Immature natural killer cell (primary cell): Measurements from ENCODE around the gene BOLA3. TPM values are rescaled to one million over a fixed set of nuclear protein-coding genes. Genes with fewer than 3 reads are reported as not detected.
"Not testable (repeated sequence)": the region's sequence is repeated elsewhere in the genome, so short reads cannot be mapped to it uniquely, and the experiment has no call there.

Experiments used
- DNase-seq, 3 donors: peaks; one replicate each; pipeline ENCODE4 v3.0.0; 2022; ENCODE audit warnings: mixed read lengths in 1 of 3
- H3K27ac Mint-ChIP-seq, 6 donors: one replicate each; pipeline ENCODE4 v1.8.0; 2020; ENCODE audit warnings: mixed read lengths in 6 of 6, mild to moderate bottlenecking in 5 of 6, inconsistent platforms in 4 of 6, moderate library complexity in 3 of 6
- H3K27me3 Mint-ChIP-seq, 3 donors: one replicate each; pipeline ENCODE4 v1.8.0; 2020 to 2021; ENCODE audit warnings: low read depth in 3 of 3, mild to moderate bottlenecking in 3 of 3, mixed read lengths in 3 of 3, moderate library complexity in 3 of 3, inconsistent platforms in 1 of 3
- H3K36me3 Mint-ChIP-seq, 3 donors: one replicate each; pipeline ENCODE4 v1.8.0; 2020; ENCODE audit warnings: mixed read lengths in 3 of 3, inconsistent platforms in 2 of 3, mild to moderate bottlenecking in 2 of 3
- H3K4me1 Mint-ChIP-seq, 2 donors: one replicate each; pipeline ENCODE4 v1.8.0; 2020; ENCODE audit warnings: inconsistent platforms in 2 of 2, mild to moderate bottlenecking in 2 of 2, mixed read lengths in 2 of 2, moderate library complexity in 1 of 2
- H3K4me3 Mint-ChIP-seq, 5 donors: one replicate each; pipeline ENCODE4 v1.8.0; 2020; ENCODE audit warnings: mild to moderate bottlenecking in 5 of 5, mixed read lengths in 5 of 5, inconsistent platforms in 3 of 5, moderate library complexity in 3 of 5
- H3K9me3 Mint-ChIP-seq, 6 donors: one replicate each; pipeline ENCODE4 v1.8.0; 2020; ENCODE audit warnings: mild to moderate bottlenecking in 6 of 6, mixed read lengths in 6 of 6, inconsistent platforms in 4 of 6, moderate library complexity in 3 of 6
- polyA plus RNA-seq, 3 donors: library from polyadenylated mRNA; unstranded; fragments of 300-500 nt; fragmentation: Illumina TruSeq; gene quantifications; one replicate each; pipeline ENCODE4 v1.2.3, GENCODE V29; 2021

BOLA3 gene
- 10 to 100 TPM; 36.7 to 64.7 (median 57.8) TPM for polyA plus RNA-seq

- no peak within 1 kb of the TSS for H3K27ac Mint-ChIP-seq
- no peak within 1 kb of the TSS for H3K4me3 Mint-ChIP-seq
- H3K36me3 Mint-ChIP-seq = peaks cover 0 to 3% (median under 1%) of the 10 kb centered on the region in 3 donors
- peak; percentile 81 to 85 (median 85) for DNase-seq
- H3K9me3 Mint-ChIP-seq = no peaks in the 10 kb centered on the region
- no peaks in the 10 kb centered on the region for H3K27me3 Mint-ChIP-seq
- peaks cover 0 to 2% of the 10 kb centered on the region in 2 donors for H3K4me1 Mint-ChIP-seq
These were observed at the start of gene BOLA3 for GRCh38 chr2:74147727-74148456. BOLA3 (minus strand) TSS chr2:74147912; CDS start chr2:74147874, 38 bp downstream.

GRCh38 chr2:74197049-74197448, 49.3 kb upstream of the BOLA3 start:
- no peaks in the 10 kb centered on the region for H3K36me3 Mint-ChIP-seq

DNA sequence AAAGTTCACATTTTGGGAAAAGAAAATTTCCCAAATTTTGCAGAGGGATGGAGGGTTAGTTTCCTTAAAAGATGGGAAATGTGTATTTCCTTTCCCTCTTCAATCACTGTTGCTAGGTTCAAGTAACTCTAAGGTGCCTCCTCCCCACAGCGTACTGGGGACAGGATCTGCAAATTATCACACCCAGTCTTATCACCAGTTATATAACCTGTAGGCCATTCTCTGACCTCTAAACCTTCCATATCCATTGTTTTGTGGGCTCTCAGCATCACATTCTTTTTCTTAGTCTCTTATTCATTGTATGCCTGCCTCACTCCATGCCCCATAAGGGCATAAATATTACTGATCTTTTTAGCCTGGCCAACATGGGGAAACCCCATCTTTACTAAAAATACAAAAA, 47.1 kb upstream of the BOLA3 start:
- Mint-ChIP-seq H3K4me1 (peaks cover 17 to 20% of the 10 kb centered on the region in 2 donors), H3K27ac (no peak overlapping the region), H3K4me3 (no peak overlapping the region), H3K36me3 (no peaks in the 10 kb centered on the region), H3K27me3 (peaks cover 3 to 11% (median 3%) of the 10 kb centered on the region in 3 donors), H3K9me3 (peaks cover 0 to 3% (median 0%) of the 10 kb centered on the region in 6 donors)
- DNase-seq = no peak

More at GRCh38 chr2:74197049-74197448, 49.3 kb upstream of the BOLA3 start:
- Mint-ChIP-seq H3K9me3 (peaks cover 0 to 3% (median 0%) of the 10 kb centered on the region in 6 donors), H3K4me1 (peaks cover 22 to 29% of the 10 kb centered on the region in 2 donors), H3K27me3 (peaks cover 3 to 11% (median 3%) of the 10 kb centered on the region in 3 donors), H3K27ac (peak overlapping the region in 1 of 6 donors; percentile 34), H3K4me3 (peak overlapping the region in 3 of 5 donors; percentile 20 to 59 (median 33))
- no peak for DNase-seq

DNA sequence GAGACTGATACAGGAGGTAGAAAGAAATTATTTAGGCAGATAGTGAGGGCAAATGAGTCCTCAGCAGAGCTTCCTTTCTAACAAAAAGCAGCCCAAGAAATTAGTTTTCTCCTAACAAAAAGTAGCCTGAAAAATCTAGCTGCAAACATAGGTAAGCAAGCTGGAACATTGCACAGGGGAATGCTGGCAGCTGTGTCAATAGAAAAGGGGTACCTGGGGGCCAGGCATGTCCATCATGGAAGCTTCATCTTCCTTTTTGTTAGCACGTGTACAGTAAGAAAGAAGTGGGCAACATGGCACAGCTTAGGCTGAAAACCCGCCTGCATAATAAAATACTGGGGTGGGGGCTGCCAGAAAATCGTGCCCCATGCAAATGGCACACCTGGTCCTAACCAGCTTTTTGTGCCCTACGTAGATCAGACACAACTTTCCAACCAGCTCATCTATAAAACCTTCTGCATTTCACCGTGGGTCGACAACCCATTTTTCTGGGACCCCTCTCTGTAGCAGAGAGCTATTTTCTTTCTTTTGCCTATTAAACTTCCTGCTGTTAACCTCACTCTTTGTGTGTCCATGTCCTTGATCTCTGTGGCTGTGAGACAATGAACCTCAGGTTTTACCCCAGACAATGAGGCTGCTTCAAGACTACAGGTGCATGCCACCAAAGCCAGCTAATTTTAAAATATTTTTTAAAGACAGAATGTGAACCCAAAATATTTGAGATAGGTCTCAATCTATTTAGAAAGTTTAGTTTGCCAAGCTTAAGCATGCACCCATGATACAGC, 44.1 kb upstream of the BOLA3 start:
- H3K4me1 Mint-ChIP-seq = no peaks in the 10 kb centered on the region
- H3K36me3 Mint-ChIP-seq = no peaks in the 10 kb centered on the region
- peaks cover 0 to 3% (median 0%) of the 10 kb centered on the region in 3 donors for H3K27me3 Mint-ChIP-seq
- peaks cover 0 to 1% (median 0%) of the 10 kb centered on the region in 6 donors for H3K9me3 Mint-ChIP-seq
- DNase-seq = no peak
- no peak overlapping the region for H3K4me3 Mint-ChIP-seq
- no peak overlapping the region for H3K27ac Mint-ChIP-seq

DNA sequence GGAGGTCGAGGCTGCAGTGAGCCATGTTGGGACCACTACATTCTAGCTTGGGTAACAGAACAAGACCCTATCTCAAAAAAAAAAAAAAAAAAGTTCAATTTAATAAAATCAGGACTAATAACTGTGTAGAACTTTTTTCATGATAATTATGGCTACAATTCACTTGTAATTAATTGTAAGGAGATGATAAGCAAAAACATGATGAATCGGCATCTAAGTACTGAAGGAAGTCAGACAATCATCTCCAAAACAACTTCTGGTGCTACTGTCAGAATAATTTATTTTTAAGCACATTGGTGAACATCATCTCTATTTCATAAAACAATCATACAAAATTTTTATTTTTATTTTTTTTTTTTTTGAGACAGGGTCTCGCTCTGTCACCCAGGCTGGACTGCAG, 41.0 kb upstream of the BOLA3 start:
- no peaks in the 10 kb centered on the region for H3K9me3 Mint-ChIP-seq
- H3K36me3 Mint-ChIP-seq = no peaks in the 10 kb centered on the region
- H3K4me3 Mint-ChIP-seq = no peak overlapping the region
- DNase-seq = no peak
- no peak overlapping the region for H3K27ac Mint-ChIP-seq
- H3K4me1 Mint-ChIP-seq = peaks cover 3 to 6% of the 10 kb centered on the region in 2 donors
- peaks cover 0 to 4% (median 3%) of the 10 kb centered on the region in 3 donors for H3K27me3 Mint-ChIP-seq

- no peaks in the 10 kb centered on the region for H3K36me3 Mint-ChIP-seq
- H3K27me3 Mint-ChIP-seq = peaks cover 0 to 4% (median 3%) of the 10 kb centered on the region in 3 donors
- H3K27ac Mint-ChIP-seq = no peak overlapping the region
- H3K4me3 Mint-ChIP-seq = no peak overlapping the region
- peaks cover 3 to 6% of the 10 kb centered on the region in 2 donors for H3K4me1 Mint-ChIP-seq
- no peak for DNase-seq
- no peaks in the 10 kb centered on the region for H3K9me3 Mint-ChIP-seq
These were observed 40.4 kb upstream of the BOLA3 start for GRCh38 chr2:74188018-74188601.

GRCh38 chr2:74186706-74187105, 39.0 kb upstream of the BOLA3 start:
- H3K9me3 Mint-ChIP-seq, H3K27me3 Mint-ChIP-seq, H3K36me3 Mint-ChIP-seq, H3K27ac Mint-ChIP-seq, DNase-seq, H3K4me1 Mint-ChIP-seq, H3K4me3 Mint-ChIP-seq: not testable (repeated sequence)

- Mint-ChIP-seq H3K9me3 (no peaks in the 10 kb centered on the region), H3K36me3 (no peaks in the 10 kb centered on the region), H3K4me3 (peak overlapping the region in 2 of 5 donors; percentile 21 to 56), H3K4me1 (peaks cover 3 to 6% of the 10 kb centered on the region in 2 donors), H3K27me3 (peaks cover 0 to 6% (median 4%) of the 10 kb centered on the region in 3 donors), H3K27ac (peak overlapping the region in 2 of 6 donors; percentile 17 to 58)
- DNase-seq = peak; percentile 16 to 43 (median 43)
These were observed 38.3 kb upstream of the BOLA3 start for GRCh38 chr2:74186038-74186437.

DNA sequence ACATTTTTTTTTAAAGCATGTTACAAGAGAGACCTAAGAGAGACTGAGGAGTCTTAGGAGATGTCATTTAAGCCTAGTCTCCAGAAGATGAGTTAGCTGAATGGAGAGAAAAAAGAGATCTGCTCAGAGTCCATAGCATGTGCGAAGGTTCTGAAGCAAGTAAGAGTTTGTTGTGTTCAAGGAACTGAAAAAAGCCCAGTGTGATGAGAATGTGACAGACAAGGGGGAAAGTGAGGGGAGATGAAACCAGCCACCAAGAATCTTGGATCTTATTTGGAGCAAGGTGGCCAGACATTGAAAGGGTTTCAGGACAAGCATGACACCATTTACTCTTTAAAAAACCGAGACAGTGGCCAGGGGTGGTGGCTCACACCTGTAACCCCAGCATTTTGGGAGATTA, 36.2 kb upstream of the BOLA3 start:
- Mint-ChIP-seq H3K4me1 (peaks cover 8 to 11% of the 10 kb centered on the region in 2 donors), H3K9me3 (no peaks in the 10 kb centered on the region), H3K27me3 (peaks cover 2 to 10% (median 6%) of the 10 kb centered on the region in 3 donors), H3K4me3 (no peak overlapping the region), H3K36me3 (no peaks in the 10 kb centered on the region), H3K27ac (no peak overlapping the region)
- no peak for DNase-seq

GRCh38 chr2:74181739-74182138, 34.0 kb upstream of the BOLA3 start:
- peaks cover 18 to 26% of the 10 kb centered on the region in 2 donors for H3K4me1 Mint-ChIP-seq
- H3K27ac Mint-ChIP-seq = no peak overlapping the region
- peaks cover 6 to 8% (median 6%) of the 10 kb centered on the region in 3 donors for H3K27me3 Mint-ChIP-seq
- H3K36me3 Mint-ChIP-seq = no peaks in the 10 kb centered on the region
- no peak overlapping the region for H3K4me3 Mint-ChIP-seq
- H3K9me3 Mint-ChIP-seq = no peaks in the 10 kb centered on the region
- DNase-seq = no peak

DNA sequence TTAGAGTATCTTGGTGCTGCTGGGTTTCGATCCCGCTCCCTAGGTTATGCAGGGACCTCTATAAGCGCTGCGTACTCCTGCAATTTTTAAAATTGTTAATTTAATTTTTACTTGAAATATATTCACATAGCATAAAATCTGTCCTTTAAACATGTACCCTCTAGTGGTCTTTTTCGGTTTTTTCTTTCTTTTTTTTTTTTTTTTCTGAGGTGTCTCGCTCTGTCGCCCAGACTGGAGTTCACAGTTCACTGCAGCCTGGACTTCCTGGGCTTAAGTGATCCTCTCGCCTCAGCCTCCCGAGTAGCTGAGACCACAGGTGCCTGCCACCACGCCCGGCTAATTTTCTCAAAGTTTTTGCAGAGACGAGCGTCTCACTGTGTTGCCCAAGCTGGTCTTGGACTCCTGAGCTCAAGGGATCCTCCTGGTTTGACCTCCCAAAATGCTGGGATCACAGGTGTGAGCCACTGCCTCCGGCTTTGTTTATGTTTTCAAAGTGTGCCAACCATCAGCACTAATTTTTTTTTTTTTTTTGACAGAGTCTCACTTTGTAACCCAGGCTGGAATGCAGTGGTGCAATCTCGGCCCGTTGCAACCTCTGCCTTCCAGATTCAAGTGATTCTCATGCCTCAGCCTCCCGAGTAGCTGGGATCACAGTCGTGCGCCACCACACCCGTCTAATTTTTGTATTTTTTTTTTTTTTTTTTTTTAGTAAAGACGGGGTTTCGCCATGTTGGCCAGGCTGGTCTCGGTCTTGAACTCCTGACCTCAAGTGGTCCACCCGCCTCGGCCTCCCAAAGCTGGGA, 31.6 kb upstream of the BOLA3 start:
- Mint-ChIP-seq H3K27me3 (peaks cover 3 to 8% (median 6%) of the 10 kb centered on the region in 3 donors), H3K4me3 (peak overlapping the region; percentile 92 to 97 (median 94)), H3K36me3 (no peaks in the 10 kb centered on the region), H3K9me3 (no peaks in the 10 kb centered on the region), H3K27ac (peak overlapping the region; percentile 88 to 97 (median 93)), H3K4me1 (peaks cover 41 to 44% of the 10 kb centered on the region in 2 donors)
- DNase-seq = no peak

GRCh38 chr2:74178211-74179062, 30.7 kb upstream of the BOLA3 start, which contains the start of gene MOB1A:
MOB1A (minus strand) TSS chr2:74178879; CDS start chr2:74178674, 205 bp downstream.
- DNase-seq = peak; percentile 98 to 99 (median 99)
- H3K27ac Mint-ChIP-seq = peak within 1 kb of the TSS; percentile 88 to 97 (median 93)
- H3K36me3 Mint-ChIP-seq = no peaks in the 10 kb centered on the region
- H3K4me3 Mint-ChIP-seq = peak within 1 kb of the TSS; percentile 92 to 97 (median 94)
- H3K4me1 Mint-ChIP-seq = peaks cover 43 to 47% of the 10 kb centered on the region in 2 donors
- peaks cover 2 to 8% (median 6%) of the 10 kb centered on the region in 3 donors for H3K27me3 Mint-ChIP-seq
- no peaks in the 10 kb centered on the region for H3K9me3 Mint-ChIP-seq
